ENCODE data around the gene STAMBP.

Gene STAMBP

DNA sequence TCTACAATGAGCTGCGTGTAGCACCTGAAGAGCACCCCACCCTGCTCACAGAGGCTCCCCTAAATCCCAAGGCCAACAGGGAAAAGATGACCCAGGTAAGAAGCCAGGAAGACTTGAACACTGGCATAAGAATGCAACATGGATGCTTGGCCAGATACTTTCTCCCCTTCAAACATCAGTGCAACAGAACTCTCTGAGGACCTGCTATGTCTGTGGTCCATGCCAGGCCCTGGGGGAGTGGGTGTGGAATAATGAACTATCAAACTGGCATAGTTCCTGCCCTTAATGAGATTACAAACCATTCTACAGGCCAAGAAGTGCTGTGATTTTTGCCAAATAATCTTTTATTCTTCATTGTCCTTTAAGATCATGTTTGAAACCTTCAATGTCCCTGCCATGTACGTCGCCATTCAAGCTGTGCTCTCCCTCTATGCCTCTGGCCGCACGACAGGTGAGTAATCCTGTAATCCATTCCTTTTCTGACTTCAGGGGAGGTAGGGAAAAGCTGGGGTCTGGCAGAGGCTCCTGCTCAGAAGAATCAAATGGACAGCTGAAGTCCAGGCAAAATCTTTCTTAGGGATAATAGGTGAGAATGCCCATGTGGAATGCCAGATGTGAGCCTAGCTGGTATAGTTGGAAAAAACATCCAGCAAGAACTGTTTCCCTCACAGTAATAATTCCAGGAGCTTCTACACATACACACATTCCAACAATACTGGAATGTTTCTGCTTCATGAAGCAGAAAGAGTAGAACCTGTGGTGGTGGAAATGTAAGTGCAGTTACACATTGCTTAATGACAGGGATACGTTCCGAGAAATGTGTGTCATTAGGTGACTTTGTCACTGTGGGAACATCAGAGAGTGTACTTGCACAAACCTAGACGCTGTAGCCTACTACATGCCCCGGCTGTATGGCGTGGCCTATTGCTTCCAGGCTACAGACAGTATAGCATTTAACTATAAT, 80.2 kb downstream of the STAMBP start:
- no peak for DNase-seq

DNA sequence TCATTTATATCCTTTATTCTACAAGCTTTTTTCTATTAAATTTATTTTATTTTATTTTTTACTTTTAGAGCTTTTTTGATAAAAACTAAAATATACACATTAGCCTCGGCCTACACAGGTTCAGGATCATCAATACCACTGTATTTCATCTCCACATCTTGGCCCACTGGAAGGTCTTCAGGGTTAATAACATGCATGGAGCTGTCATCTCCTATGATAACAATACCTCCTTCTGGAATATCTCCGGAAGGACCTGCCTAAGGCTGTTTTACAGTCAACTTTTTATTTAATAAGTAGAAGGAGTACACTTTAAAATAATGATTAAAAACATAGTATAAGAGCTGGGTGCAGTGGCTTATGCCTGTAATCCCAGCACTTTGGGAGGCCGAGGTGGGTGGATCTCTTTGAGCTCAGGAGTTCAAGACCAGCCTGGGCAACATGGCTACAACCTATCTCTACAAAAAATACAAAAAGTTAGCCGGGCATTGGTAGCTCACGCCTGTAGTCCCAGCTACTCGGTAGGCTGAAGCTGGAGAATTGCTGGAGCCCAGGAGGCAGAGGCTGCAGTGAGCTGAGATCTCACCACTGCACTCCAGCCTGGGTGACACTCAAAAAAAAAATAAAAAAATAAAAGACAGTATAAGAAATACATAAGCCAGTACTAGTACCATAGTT, 82.2 kb downstream of the STAMBP start:
- DNase-seq = no peak

DNA sequence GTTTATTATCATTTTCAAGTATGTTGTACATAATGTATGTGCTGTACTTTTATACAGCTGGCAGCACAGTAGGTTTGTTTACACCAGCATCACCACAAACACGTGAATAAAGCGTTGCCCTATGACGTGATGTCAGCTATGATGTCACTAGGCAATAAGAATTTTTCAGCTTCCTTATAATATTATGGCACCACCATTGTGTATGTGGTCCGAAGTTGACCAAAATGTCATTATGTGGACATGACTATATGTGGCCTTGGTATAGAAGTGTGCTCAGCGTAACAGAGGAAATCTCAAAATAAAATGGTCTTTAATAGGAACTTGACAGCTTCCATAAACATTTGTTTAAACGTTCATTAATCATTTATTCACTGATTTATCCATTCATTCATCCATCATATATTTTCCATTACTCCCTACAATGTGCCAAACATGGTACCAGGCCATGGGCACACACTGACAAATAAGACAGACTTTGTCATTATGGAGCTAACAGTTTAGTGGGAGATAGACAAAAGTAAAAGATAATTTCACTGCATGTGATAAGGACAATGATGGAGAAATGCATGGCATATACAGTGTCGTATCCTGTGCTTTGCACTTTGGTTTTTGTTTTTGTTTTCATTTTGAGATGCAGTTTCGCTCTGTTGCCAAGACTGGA, 82.9 kb downstream of the STAMBP start:
- no peak for DNase-seq

DNA sequence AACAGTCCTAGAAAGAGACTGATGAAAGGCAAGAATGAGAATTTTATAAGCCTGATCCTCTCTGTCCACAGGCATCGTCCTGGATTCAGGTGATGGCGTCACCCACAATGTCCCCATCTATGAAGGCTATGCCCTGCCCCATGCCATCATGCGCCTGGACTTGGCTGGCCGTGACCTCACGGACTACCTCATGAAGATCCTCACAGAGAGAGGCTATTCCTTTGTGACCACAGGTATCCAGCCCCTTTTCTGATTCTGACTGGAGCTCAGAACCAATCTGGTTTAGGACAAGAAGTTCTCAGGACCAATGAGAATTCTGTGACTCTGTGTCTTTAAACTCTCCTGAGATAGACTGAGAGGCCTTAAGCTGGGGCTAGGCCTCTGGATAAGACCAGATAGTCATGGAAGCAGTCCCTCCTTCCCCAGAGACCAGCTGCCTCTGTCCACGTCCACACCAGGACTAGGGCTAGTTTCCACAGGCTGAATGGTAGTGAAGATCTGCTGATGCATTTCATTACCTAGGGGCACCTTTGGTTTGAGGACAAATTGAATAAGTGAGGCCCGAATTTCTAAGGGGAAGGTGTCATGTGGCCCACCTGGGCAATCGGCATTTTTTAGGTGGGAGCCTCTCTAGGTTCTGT, 84.8 kb downstream of the STAMBP start:
- no peak for DNase-seq

DNA sequence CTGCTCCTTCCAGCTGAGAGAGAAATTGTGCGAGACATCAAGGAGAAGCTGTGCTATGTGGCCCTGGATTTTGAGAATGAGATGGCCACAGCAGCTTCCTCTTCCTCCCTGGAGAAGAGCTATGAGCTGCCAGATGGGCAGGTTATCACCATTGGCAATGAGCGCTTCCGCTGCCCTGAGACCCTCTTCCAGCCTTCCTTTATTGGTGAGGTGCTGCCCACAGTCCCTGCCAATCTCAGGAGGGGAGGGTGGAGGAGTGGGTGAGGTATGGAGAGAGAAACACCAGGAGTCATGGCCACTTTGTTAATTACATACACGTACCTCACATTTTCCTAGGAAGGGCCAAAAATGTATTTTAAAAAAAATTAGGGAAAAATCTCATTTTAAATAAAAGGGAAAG, 85.9 kb downstream of the STAMBP start:
- DNase-seq = no peak

DNA sequence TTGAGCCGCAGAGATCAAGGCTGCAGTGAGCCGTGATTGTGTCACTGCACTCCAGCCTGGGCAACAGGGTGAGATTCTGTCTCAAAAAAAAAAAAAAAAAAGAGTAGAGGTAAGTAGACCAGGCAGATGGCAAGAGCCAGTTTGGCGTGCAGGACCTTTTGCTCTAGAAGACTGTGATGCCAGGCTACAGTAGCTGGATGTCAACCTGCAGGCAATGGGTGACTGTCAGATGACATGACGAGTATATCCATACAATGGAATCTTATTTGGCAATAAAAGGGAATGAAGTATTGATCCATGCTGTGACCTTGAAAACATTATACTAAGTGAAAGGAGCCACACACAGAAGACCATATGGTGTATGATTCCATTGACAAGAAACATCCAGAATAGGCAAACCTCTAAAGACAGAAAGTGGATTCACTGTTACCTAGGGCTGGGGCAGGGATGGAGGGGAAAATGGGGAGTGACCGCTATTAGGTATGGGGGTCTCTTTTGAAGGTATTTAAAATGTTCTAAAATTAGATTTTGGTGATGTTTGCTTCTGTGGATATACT, 86.8 kb downstream of the STAMBP start:
- no peak for DNase-seq

DNA sequence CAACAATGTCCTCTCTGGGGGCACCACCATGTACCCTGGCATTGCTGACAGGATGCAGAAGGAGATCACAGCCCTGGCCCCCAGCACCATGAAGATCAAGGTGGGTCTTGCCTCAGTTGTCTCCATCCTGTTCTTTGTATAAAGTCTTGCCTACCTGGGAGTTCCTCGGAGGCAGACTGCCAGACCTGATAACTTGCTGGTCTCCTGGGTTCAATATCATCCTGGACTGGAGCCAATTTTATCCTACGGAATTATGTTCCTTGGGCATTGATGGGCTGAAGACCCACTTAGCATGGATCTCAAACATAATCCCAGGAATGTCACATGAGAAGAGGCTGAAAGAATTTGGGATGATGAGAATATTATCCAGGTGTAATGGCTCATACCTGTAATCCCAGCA, 87.9 kb downstream of the STAMBP start:
- no peak for DNase-seq

DNA sequence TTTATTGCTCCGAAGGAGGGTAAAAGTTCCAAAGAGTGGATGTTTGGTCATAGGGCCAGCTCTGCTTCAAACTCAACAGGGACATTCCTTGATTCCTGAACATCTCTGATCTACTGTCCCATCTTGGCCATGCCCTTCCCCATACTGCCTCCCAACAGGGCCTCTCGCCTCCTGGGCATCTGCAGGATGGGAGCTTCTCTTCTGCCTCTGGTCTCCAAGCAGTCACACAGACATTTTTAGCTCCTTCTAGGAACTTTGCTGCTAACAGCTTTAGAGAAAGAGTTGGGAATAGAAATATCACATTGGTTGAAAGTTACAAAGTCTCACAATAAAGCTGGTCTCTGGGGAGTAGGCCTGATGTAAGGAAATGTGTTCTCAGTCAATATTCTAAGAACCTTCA, 88.5 kb downstream of the STAMBP start:
- no peak for DNase-seq

DNA sequence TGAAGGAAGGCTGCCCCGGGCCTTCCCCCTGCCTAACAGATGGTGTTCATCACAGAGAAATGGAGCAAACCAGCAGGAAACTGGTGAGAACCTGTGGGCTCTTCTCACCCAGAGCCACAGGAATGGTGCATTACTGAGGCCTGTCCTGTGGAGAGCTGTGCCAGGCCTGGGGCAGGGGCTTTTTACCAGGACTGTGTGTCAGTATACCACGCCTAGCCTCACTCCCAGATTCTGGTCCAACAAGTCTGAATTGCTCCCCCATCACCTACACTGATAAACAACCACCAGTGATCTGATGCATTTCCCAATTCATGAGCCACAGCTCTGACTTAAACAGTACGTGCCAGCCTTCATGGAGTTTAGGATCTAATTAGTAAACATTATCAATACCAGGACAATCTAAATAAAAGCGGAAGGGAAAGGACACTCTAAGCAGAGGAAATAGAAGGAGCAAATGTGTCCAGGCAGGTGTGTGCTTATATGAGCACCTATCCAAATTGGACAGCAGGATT, 89.0 kb downstream of the STAMBP start:
- DNase-seq = no peak

DNA sequence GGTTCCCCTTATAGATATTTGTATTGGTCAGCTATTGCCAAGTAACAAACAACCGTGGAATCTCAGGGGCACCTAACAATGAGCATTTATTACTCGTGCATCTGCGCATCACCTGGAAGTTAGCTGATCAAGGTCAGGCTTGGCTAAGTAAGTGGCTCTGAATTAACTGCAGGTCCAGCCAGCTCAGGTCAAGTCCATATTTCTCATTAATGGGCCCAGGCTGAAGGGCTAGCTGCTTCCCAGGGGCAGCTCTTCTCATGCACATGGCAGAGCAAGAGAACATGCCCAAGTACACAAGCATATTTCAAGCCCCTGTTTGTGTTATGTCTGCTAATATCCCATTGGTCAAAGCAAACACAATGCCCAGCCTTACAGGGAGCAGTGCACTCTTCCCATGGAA, 90.1 kb downstream of the STAMBP start:
- DNase-seq = no peak

DNA sequence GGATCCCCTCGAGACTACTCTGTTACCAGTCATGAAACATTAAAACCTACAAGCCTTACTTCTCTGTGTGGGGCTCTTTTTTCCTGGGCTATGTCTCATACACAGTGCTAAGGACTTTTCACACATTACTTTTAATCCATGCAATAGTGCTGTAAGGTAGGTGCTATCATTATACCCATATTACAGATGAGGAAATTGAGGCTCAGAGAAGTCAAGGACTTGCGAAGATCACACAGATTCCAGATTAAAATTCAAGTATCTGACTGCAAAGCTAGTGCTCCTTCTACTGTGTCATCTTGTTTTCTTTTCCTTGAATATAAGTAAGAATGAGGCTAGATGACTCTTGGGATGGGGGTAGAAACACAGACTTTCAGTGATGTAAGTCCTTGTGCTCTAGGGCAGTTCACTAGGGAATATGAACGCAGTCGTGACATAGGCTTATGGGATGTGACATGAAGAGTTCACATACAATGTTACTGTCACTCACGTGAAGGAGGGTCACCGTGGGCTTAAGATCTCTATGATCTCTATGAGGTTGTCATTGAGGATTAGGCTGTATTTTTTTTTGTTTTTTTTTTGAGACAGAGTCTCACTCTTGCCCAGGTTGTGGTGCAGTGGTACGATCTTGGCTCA, 91.0 kb downstream of the STAMBP start:
- no peak for DNase-seq

DNA sequence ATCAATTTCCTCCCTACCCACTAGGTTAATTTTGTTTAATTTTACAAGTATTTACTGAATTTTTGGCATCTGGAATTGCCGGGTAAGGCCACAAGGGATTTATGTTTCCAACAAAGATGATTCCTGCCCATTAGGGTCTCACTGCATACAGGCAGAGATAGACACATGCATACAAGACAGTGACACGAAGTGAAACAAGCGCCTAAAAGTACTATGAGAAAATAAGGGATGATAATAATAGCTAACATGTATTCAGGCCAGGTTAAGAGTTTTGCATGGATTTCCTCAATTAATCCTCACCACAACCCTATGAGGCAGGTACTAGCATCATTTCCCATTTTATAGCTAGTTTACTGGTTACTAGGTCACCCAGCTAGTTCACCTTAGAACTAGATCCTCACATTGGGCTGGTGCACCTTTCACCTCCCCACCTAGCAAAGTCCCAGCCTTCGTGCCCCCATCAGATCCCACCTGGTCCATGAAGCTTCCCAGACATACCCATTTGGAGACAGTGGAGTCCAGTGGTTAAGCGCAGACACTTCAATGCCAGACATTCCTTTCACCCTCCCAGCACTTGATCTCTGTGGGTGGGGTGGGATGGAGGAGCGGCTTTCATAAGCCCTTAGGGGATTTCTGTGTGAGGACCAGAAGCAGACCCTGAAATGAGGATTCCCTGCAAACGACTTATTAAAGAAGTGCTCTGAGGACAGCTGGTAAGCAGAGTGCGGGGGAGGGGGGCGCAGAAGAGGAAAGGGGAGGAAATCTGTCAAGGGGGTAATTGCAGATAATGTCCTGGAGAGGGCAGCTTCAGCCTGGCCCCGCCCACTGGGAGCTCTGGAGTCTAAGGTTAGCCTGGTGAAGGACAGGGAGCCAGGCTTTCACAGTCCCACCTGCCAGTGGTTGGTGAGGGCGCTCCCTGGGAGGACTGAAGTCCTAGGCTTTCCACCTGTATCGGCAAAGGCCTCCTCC, 92.1 kb downstream of the STAMBP start:
- no peak for DNase-seq

DNA sequence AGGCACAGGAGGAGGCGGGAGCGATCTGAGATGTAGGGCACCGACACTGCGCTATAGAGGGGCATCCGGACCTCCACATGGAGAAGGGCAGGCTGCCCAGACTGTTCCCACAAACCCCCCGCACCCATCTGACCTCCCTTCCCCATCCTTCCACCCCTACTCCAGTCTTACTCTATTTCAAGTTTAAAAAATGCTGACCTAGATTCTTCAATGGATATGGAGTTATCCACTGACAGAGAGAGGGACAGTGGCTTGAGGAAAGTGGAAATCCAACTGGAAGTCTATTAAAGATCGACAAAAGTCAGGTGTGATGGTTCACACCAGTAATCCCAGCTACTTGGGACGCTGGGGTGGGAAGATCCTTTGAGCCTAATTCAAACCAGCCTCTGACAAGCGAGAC, 92.8 kb downstream of the STAMBP start:
- DNase-seq = no peak

DNA sequence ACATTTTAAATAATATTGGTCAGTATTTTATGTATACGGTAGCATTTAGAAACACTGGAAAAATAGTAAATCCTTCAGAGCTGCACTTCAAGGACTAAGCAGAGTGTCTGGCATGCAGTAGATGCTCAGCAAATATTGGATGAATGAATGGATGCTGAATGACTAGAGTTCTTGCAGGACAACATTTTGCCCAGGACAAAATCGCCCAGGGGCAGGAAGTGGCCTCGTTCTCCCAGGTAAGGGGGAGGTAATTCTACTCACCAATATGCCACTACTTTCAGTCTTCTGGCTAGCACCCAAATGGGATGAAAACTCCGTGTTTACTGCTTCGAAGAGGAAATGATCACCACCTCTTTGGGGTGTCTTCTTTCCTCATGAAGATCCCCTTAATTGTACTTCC, 93.9 kb downstream of the STAMBP start:
- DNase-seq = no peak
